B cell (primary cell): ENCODE data around the gene BCOR. TPM values are rescaled to one million over a fixed set of nuclear protein-coding genes. Genes with fewer than 3 reads are reported as not detected.

ENCODE experiments used
- ATAC-seq: fragments of 200-7000 bp; cut with Tn5 transposase; one replicate; pipeline ENCODE4 v1.10.0; 2021; ENCODE audit warnings: low read depth, mild to moderate bottlenecking, moderate number of reproducible peaks, moderate library complexity
- CTCF ChIA-PET: fragments of 350-600 bp; sonication (Branson Sonifier 250); formaldehyde crosslinking; loops from one replicate; lab custom pipeline; 2021; ENCODE audit warnings: antibody characterized with exemption, inconsistent platforms; lab: Charles Lee
- POLR2A ChIA-PET: fragments of 350-600 bp; sonication (Branson Sonifier 250); formaldehyde crosslinking; loops from one replicate; lab custom pipeline; 2021; ENCODE audit warnings: antibody characterized with exemption; lab: Charles Lee
- DNase-seq: peaks from one replicate; pipeline ENCODE4 v3.0.0; 2013
- H2AFZ ChIP-seq: 2 replicates; pipeline ENCODE4 v1.6.1; 2012; ENCODE audit warnings: mild to moderate bottlenecking, low read depth, low read length; ENCODE audit not compliant: insufficient read depth, poor library complexity, severe bottlenecking
- H3K27ac ChIP-seq, 2 donors: 1 replicate in 1 of 2; 2 replicates in 1 of 2; pipeline ENCODE4 v1.5.1; 2012 to 2013; ENCODE audit warnings: low read length in 2 of 2, mild to moderate bottlenecking in 2 of 2, moderate library complexity in 1 of 2
- H3K27me3 ChIP-seq, 4 experiments: fragments of 200-600 bp in 1 of 4; sonication (generic) in 1 of 4; replicated peaks in 1 of 4; 1 replicate in 2 of 4; 2 replicates in 2 of 4; pipeline versions ENCODE4 v1.6.1 to v1.7.0; 2013 to 2016; ENCODE audit warnings: low read length in 3 of 4, mild to moderate bottlenecking in 2 of 4, mixed read lengths in 1 of 4, moderate library complexity in 1 of 4; ENCODE audit not compliant: insufficient read depth in 4 of 4, control insufficient read depth in 3 of 4; ENCODE audit errors: control extremely low read depth in 1 of 4
- H3K36me3 ChIP-seq, 2 experiments: replicated peaks in 1 of 2; 1 replicate in 1 of 2; 2 replicates in 1 of 2; pipeline versions ENCODE4 v1.6.1 to v1.7.1; 2013; ENCODE audit warnings: low read length in 1 of 2; ENCODE audit not compliant: insufficient read depth in 2 of 2, control insufficient read depth in 1 of 2; ENCODE audit errors: control extremely low read depth in 1 of 2, extremely low read depth in 1 of 2
- H3K4me1 ChIP-seq, 2 donors: fragments of 200-600 bp in 1 of 2; sonication (generic) in 1 of 2; 1 replicate in 1 of 2; 2 replicates in 1 of 2; pipeline versions ENCODE4 v1.5.1 to v1.6.1; 2013 to 2017; ENCODE audit warnings: low read length in 2 of 2; ENCODE audit not compliant: control insufficient read depth in 2 of 2, insufficient read depth in 2 of 2
- H3K4me2 ChIP-seq: replicated peaks from 2 replicates; pipeline ENCODE3; 2012; ENCODE audit warnings: mild to moderate bottlenecking, low read depth, low read length; ENCODE audit not compliant: poor library complexity, severe bottlenecking
- H3K4me3 ChIP-seq, 5 experiments: fragments of 200-600 bp in 1 of 5; sonication (generic) in 1 of 5; 1 replicate in 3 of 5; 2 replicates in 2 of 5; pipeline versions ENCODE4 v1.5.1 to v1.7.0; 2011 to 2016; ENCODE audit warnings: low read length in 4 of 5, mild to moderate bottlenecking in 4 of 5, low read depth in 2 of 5, control low read depth in 1 of 5, moderate library complexity in 1 of 5; ENCODE audit not compliant: insufficient read depth in 1 of 5; ENCODE audit errors: control extremely low read depth in 1 of 5, extremely low read depth in 1 of 5
- H3K79me2 ChIP-seq: fragments of 200-600 bp; sonication (generic); one replicate; pipeline ENCODE4 v1.6.0; 2016; ENCODE audit warnings: low read length; ENCODE audit not compliant: control insufficient read depth, insufficient read depth
- H3K9ac ChIP-seq: fragments of 200-600 bp; sonication (generic); 2 replicates; pipeline ENCODE4 v1.6.1; 2017; ENCODE audit warnings: mild to moderate bottlenecking, low read length, moderate library complexity
- H3K9me3 ChIP-seq, 3 donors: one replicate each; pipeline versions ENCODE4 v1.6.1 to v1.7.1; 2013; ENCODE audit warnings: low read length in 2 of 3; ENCODE audit not compliant: control insufficient read depth in 2 of 3, insufficient read depth in 1 of 3; ENCODE audit errors: control extremely low read depth in 1 of 3
- H4K20me1 ChIP-seq: 2 replicates; pipeline ENCODE4 v1.6.0; 2012; ENCODE audit warnings: mild to moderate bottlenecking, low read length; ENCODE audit not compliant: insufficient read depth, control insufficient read depth, poor library complexity, severe bottlenecking
- H3K27ac Mint-ChIP-seq: one replicate; pipeline ENCODE4 v1.8.0; 2021; ENCODE audit warnings: mixed read lengths
- H3K27me3 Mint-ChIP-seq: one replicate; pipeline ENCODE4 v1.8.0; 2021; ENCODE audit warnings: mixed read lengths
- H3K4me1 Mint-ChIP-seq: one replicate; pipeline ENCODE4 v1.8.0; 2021; ENCODE audit warnings: mixed read lengths
- H3K4me3 Mint-ChIP-seq: one replicate; pipeline ENCODE4 v1.8.0; 2021; ENCODE audit warnings: mixed read lengths
- H3K9me3 Mint-ChIP-seq: one replicate; pipeline ENCODE4 v1.8.0; 2022; ENCODE audit warnings: mixed read lengths; ENCODE audit not compliant: insufficient read depth
- CTCF ChIP-seq: fragments of 200-600 bp; IDR thresholded peaks from one replicate; pipeline ENCODE4 v1.8.0; 2022; ENCODE audit warnings: antibody characterized with exemption, mild to moderate bottlenecking
- EZH2 ChIP-seq: IDR thresholded peaks from 2 replicates; pipeline ENCODE4 v1.6.1; 2012; ENCODE audit warnings: borderline replicate concordance, low read depth, mild to moderate bottlenecking, moderate library complexity, low read length; ENCODE audit not compliant: insufficient read depth, poor library complexity, severe bottlenecking
- WGBS: methylation state at CpG from one replicate; pipeline ENCODE4 v1.1.5; 2013; ENCODE audit warnings: missing lambda C conversion rate; ENCODE audit not compliant: insufficient coverage; 5-methylcytosine and 5-hydroxymethylcytosine counted together
- intact Hi-C: fragments of 100-400 bp; cut with micrococcal nuclease; formaldehyde crosslinking; loops from one replicate; pipeline ENCODE4 v1.10.0; 2022
- polyA plus RNA-seq: library from polyadenylated mRNA; depleted of rRNA; stranded (reverse); fragments of >200 nt; gene quantifications from 2 replicates; pipeline ENCODE4 v1.2.3, GENCODE V29; 2012
- total RNA-seq, 2 donors: library from RNA; stranded (reverse); fragments of 120-200 nt in 1 of 2; gene quantifications; 1 replicate in 1 of 2; 2 replicates in 1 of 2; pipeline versions ENCODE4 v1.2.3 to v1.2.4, GENCODE V29; 2013 to 2022

BCOR gene
- total and polyA plus RNA-seq, 2 donors (not counting 1 experiment from before 2014, with no cell fraction given): 19.0 to 65.3 TPM

- TF ChIP-seq EZH2: no peak
- no peak for TF ChIP-seq CTCF
- peak overlapping the region; percentile 85 for H3K4me3 Mint-ChIP-seq
- Histone ChIP-seq H4K20me1 (no peaks in the 10 kb centered on the region), H3K79me2 (no peaks in the 10 kb centered on the region), H3K4me1 (peaks cover 48 to 55% of the 10 kb centered on the region in 2 donors), H3K27me3 (peaks cover 0 to 22% (median 10%) of the 10 kb centered on the region in 4 experiments), H3K9ac (peak overlapping the region; percentile 63), H3K27ac (no peak overlapping the region), H2AFZ (peak overlapping the region; percentile 3), H3K4me2 (peak overlapping the region; percentile 91), H3K4me3 (peak overlapping the region in 4 of 5 experiments; percentile 53 to 69 (median 56)), H3K36me3 (no peaks in the 10 kb centered on the region), H3K9me3 (peaks cover 0 to 8% (median 0%) of the 10 kb centered on the region in 3 donors)
- peak overlapping the region; percentile 61 for H3K27ac Mint-ChIP-seq
- H3K27me3 Mint-ChIP-seq: peaks cover 10% of the 10 kb centered on the region
- CTCF ChIA-PET: interaction anchor here (2.6 kb wide), 1 partner anchor 156 kb away, joined by 10 read pairs; no protein-coding TSS in a partner anchor
- ATAC-seq (peak; percentile 1), DNase-seq (peak; percentile 65)
- peaks cover 35% of the 10 kb centered on the region for H3K4me1 Mint-ChIP-seq
- intact Hi-C loops: loop anchor here (2.0 to 5.0 kb wide), 5 partner anchors 85 to 280 kb away; partner anchors contain the start of gene BCOR
- POLR2A ChIA-PET: interaction anchor here (0.6 to 2.3 kb wide), 4 partner anchors 37 to 165 kb away, joined by 3 to 18 read pairs (median 8); partner anchors contain the start of gene BCOR
- 10% methylated on average over 38 of the region's 60 CpGs for WGBS
- no peaks in the 10 kb centered on the region for H3K9me3 Mint-ChIP-seq
Measured at GRCh38 chrX:40012039-40012867, 85.5 kb downstream of the BCOR start.
